Measurements from ENCODE around the gene BTBD19. TPM values are rescaled to one million over a fixed set of nuclear protein-coding genes. Genes with fewer than 3 reads are reported as not detected.

Gene BTBD19
- total and polyA plus RNA-seq, 2 of the 8 experiments (the other 6 are each of a cell fraction or from before 2014, with no cell fraction given) = 1.1 TPM

DNA sequence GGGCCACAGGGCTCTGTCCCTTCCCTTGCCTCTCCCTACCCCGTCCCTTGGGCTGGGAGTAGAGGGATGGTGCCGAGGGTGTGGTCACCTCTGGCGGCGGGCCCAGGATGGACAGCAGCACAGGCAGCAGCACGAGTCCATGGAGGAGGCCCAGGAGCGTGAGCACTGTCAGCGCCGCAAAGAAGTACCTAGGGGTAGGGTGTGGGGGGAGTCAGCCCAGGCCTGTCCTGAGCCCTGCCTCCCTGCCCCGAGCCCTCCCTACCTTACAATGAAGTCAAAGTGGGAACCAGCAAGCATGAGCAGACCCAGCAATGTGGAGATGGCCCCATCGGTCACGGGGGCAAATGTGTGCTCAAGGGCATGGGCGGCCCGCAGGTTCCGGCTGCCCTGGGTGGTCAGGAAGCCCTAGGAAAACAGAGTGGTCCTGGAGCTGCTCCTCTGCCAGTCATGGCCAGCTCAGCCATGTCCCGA lies 14.7 kb downstream of the BTBD19 start (continued):
- TF ChIP-seq, protein P1, sequence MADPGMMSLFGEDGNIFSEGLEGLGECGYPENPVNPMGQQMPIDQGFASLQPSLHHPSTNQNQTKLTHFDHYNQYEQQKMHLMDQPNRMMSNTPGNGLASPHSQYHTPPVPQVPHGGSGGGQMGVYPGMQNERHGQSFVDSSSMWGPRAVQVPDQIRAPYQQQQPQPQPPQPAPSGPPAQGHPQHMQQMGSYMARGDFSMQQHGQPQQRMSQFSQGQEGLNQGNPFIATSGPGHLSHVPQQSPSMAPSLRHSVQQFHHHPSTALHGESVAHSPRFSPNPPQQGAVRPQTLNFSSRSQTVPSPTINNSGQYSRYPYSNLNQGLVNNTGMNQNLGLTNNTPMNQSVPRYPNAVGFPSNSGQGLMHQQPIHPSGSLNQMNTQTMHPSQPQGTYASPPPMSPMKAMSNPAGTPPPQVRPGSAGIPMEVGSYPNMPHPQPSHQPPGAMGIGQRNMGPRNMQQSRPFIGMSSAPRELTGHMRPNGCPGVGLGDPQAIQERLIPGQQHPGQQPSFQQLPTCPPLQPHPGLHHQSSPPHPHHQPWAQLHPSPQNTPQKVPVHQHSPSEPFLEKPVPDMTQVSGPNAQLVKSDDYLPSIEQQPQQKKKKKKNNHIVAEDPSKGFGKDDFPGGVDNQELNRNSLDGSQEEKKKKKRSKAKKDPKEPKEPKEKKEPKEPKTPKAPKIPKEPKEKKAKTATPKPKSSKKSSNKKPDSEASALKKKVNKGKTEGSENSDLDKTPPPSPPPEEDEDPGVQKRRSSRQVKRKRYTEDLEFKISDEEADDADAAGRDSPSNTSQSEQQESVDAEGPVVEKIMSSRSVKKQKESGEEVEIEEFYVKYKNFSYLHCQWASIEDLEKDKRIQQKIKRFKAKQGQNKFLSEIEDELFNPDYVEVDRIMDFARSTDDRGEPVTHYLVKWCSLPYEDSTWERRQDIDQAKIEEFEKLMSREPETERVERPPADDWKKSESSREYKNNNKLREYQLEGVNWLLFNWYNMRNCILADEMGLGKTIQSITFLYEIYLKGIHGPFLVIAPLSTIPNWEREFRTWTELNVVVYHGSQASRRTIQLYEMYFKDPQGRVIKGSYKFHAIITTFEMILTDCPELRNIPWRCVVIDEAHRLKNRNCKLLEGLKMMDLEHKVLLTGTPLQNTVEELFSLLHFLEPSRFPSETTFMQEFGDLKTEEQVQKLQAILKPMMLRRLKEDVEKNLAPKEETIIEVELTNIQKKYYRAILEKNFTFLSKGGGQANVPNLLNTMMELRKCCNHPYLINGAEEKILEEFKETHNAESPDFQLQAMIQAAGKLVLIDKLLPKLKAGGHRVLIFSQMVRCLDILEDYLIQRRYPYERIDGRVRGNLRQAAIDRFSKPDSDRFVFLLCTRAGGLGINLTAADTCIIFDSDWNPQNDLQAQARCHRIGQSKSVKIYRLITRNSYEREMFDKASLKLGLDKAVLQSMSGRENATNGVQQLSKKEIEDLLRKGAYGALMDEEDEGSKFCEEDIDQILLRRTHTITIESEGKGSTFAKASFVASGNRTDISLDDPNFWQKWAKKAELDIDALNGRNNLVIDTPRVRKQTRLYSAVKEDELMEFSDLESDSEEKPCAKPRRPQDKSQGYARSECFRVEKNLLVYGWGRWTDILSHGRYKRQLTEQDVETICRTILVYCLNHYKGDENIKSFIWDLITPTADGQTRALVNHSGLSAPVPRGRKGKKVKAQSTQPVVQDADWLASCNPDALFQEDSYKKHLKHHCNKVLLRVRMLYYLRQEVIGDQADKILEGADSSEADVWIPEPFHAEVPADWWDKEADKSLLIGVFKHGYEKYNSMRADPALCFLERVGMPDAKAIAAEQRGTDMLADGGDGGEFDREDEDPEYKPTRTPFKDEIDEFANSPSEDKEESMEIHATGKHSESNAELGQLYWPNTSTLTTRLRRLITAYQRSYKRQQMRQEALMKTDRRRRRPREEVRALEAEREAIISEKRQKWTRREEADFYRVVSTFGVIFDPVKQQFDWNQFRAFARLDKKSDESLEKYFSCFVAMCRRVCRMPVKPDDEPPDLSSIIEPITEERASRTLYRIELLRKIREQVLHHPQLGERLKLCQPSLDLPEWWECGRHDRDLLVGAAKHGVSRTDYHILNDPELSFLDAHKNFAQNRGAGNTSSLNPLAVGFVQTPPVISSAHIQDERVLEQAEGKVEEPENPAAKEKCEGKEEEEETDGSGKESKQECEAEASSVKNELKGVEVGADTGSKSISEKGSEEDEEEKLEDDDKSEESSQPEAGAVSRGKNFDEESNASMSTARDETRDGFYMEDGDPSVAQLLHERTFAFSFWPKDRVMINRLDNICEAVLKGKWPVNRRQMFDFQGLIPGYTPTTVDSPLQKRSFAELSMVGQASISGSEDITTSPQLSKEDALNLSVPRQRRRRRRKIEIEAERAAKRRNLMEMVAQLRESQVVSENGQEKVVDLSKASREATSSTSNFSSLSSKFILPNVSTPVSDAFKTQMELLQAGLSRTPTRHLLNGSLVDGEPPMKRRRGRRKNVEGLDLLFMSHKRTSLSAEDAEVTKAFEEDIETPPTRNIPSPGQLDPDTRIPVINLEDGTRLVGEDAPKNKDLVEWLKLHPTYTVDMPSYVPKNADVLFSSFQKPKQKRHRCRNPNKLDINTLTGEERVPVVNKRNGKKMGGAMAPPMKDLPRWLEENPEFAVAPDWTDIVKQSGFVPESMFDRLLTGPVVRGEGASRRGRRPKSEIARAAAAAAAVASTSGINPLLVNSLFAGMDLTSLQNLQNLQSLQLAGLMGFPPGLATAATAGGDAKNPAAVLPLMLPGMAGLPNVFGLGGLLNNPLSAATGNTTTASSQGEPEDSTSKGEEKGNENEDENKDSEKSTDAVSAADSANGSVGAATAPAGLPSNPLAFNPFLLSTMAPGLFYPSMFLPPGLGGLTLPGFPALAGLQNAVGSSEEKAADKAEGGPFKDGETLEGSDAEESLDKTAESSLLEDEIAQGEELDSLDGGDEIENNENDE (IDR thresholded peaks at IDR 0.05; ENCODE audit: insufficient replicate concordance, low read length) = no peak
- no peak for TF ChIP-seq ATF3 (IDR thresholded peaks at IDR 0.05; ENCODE audit: insufficient read depth, low read depth, low read length)
- no peak for TF ChIP-seq POLR2A (IDR thresholded peaks at IDR 0.05; ENCODE audit: control extremely low read depth in 1 of 2, low read depth in 2 of 2, low read length in 2 of 2)
- no peak for TF ChIP-seq PHF8 (conservative IDR thresholded peaks at IDR 0.05; ENCODE audit: low read depth, low read length)
- TF ChIP-seq EP300 (IDR thresholded peaks at IDR 0.05; ENCODE audit: borderline replicate concordance in 1 of 2, low read depth in 2 of 2, low read length in 2 of 2) = no peak
- TF ChIP-seq POLR2AphosphoS5 (IDR thresholded peaks at IDR 0.05; ENCODE audit: low read depth, low read length) = no peak
- no peak for TF ChIP-seq RNF2 (IDR thresholded peaks at IDR 0.05; ENCODE audit: borderline replicate concordance, low read depth, low read length, missing control alignments, poor library complexity, severe bottlenecking)
- no peak for TF ChIP-seq CHD2 (IDR thresholded peaks at IDR 0.05; ENCODE audit: low read length)
- TF ChIP-seq, protein P2, sequence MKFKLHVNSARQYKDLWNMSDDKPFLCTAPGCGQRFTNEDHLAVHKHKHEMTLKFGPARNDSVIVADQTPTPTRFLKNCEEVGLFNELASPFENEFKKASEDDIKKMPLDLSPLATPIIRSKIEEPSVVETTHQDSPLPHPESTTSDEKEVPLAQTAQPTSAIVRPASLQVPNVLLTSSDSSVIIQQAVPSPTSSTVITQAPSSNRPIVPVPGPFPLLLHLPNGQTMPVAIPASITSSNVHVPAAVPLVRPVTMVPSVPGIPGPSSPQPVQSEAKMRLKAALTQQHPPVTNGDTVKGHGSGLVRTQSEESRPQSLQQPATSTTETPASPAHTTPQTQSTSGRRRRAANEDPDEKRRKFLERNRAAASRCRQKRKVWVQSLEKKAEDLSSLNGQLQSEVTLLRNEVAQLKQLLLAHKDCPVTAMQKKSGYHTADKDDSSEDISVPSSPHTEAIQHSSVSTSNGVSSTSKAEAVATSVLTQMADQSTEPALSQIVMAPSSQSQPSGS (IDR thresholded peaks at IDR 0.05; ENCODE audit: low read length) = no peak

Data from H1 (cell line).